IMR-90 (cell line): ENCODE measurements around the gene EIF1B. TPM values are rescaled to one million over a fixed set of nuclear protein-coding genes. Genes with fewer than 3 reads are reported as not detected.

Experiments used
- ATAC-seq: fragments of 200-7000 bp; cut with Tn5 transposase; 2 replicates; pipeline ENCODE4 v1.9.1; 2020; ENCODE audit warnings: low read depth, mild to moderate bottlenecking, moderate library complexity
- BruUV-seq: library from RNA; stranded (reverse); fragments of 400-500 nt; replicated peaks from 2 replicates; lab custom pipeline; 2021; lab: Mats Ljungman, UMichigan
- CTCF ChIA-PET: fragments of 300-600 bp; formaldehyde crosslinking; extraction: SDS; loops from one replicate; lab custom pipeline; 2021; ENCODE audit warnings: antibody characterized with exemption; lab: Yijun Ruan, JAX
- POLR2A ChIA-PET: fragments of 300-600 bp; sonication (Branson Sonifier 250); formaldehyde crosslinking; loops from one replicate; lab custom pipeline; 2022; ENCODE audit warnings: antibody characterized with exemption; ENCODE audit not compliant: unreplicated experiment; lab: Charles Lee
- DNase-seq: peaks from one replicate; pipeline ENCODE4 v3.0.0; 2013
- H2AFZ ChIP-seq: replicated peaks from 2 replicates; pipeline ENCODE3; 2013; ENCODE audit warnings: low read length, mild to moderate bottlenecking; ENCODE audit not compliant: poor library complexity
- H2AK5ac ChIP-seq: 2 replicates; pipeline ENCODE4 v1.6.1; 2013; ENCODE audit warnings: low read depth, low read length, inconsistent platforms
- H2AK9ac ChIP-seq: replicated peaks from 2 replicates; pipeline ENCODE3; 2013; ENCODE audit warnings: mild to moderate bottlenecking, low read depth, low read length, moderate library complexity; ENCODE audit not compliant: poor library complexity
- H2BK120ac ChIP-seq: 2 replicates; pipeline ENCODE4 v1.6.1; 2013; ENCODE audit warnings: low read depth, low read length, inconsistent platforms
- H2BK15ac ChIP-seq: 3 replicates; pipeline ENCODE4 v1.6.1; 2013; ENCODE audit warnings: low read depth, low read length, inconsistent platforms
- H2BK20ac ChIP-seq: 2 replicates; pipeline ENCODE4 v1.6.1; 2013; ENCODE audit warnings: low read depth, mild to moderate bottlenecking, inconsistent platforms, low read length, moderate library complexity
- H2BK5ac ChIP-seq: 2 replicates; pipeline ENCODE4 v1.6.1; 2013; ENCODE audit warnings: mild to moderate bottlenecking, low read depth, low read length, inconsistent platforms; ENCODE audit not compliant: poor library complexity, severe bottlenecking
- H3K14ac ChIP-seq: replicated peaks from 2 replicates; pipeline ENCODE4 v1.6.1; 2013; ENCODE audit warnings: low read depth, low read length, inconsistent platforms
- H3K18ac ChIP-seq: 2 replicates; pipeline ENCODE4 v1.6.1; 2013; ENCODE audit warnings: low read depth, low read length, control low read depth
- H3K23ac ChIP-seq: 2 replicates; pipeline ENCODE4 v1.6.1; 2013; ENCODE audit warnings: low read depth, low read length, inconsistent platforms
- H3K27ac ChIP-seq: 2 replicates; pipeline ENCODE4 v1.5.1; 2013; ENCODE audit warnings: mild to moderate bottlenecking, control low read depth, low read length; ENCODE audit not compliant: insufficient read depth
- H3K27me3 ChIP-seq: 2 replicates; pipeline ENCODE4 v1.6.1; 2013; ENCODE audit warnings: low read length; ENCODE audit not compliant: control insufficient read depth, insufficient read depth
- H3K36me3 ChIP-seq: 2 replicates; pipeline ENCODE4 v1.6.1; 2013; ENCODE audit warnings: low read length, mixed read lengths; ENCODE audit not compliant: control insufficient read depth, insufficient read depth
- H3K4ac ChIP-seq: 2 replicates; pipeline ENCODE4 v1.6.1; 2013; ENCODE audit warnings: low read depth, low read length, inconsistent platforms
- H3K4me1 ChIP-seq: 2 replicates; pipeline ENCODE4 v1.6.1; 2013; ENCODE audit warnings: low read length, mixed read lengths; ENCODE audit not compliant: control insufficient read depth, insufficient read depth
- H3K4me2 ChIP-seq: 2 replicates; pipeline ENCODE4 v1.6.1; 2013; ENCODE audit warnings: low read depth, mild to moderate bottlenecking, control low read depth, low read length, moderate library complexity
- H3K4me3 ChIP-seq: 2 replicates; pipeline ENCODE4 v1.5.1; 2013; ENCODE audit warnings: low read depth, mild to moderate bottlenecking, control low read depth, low read length, moderate library complexity; ENCODE audit not compliant: insufficient read depth
- H3K56ac ChIP-seq: 2 replicates; pipeline ENCODE4 v1.6.1; 2013; ENCODE audit warnings: low read length, inconsistent platforms; ENCODE audit not compliant: insufficient read depth; ENCODE audit errors: extremely low read depth
- H3K79me1 ChIP-seq, 2 experiments: 2 replicates each; pipeline ENCODE4 v1.6.1; 2013; ENCODE audit warnings: low read length in 2 of 2, inconsistent platforms in 1 of 2, low read depth in 1 of 2
- H3K9ac ChIP-seq: 2 replicates; pipeline ENCODE4 v1.6.1; 2013; ENCODE audit warnings: low read depth, low read length, control low read depth
- H3K9me1 ChIP-seq: 2 replicates; pipeline ENCODE4 v1.6.1; 2013; ENCODE audit warnings: low read length, inconsistent platforms; ENCODE audit not compliant: insufficient read depth
- H3K9me3 ChIP-seq: 2 replicates; pipeline ENCODE4 v1.6.1; 2013; ENCODE audit warnings: low read length; ENCODE audit not compliant: control insufficient read depth, insufficient read depth
- H4K20me1 ChIP-seq: 2 replicates; pipeline ENCODE4 v1.6.1; 2013; ENCODE audit warnings: low read length, inconsistent platforms; ENCODE audit not compliant: insufficient read depth
- H4K5ac ChIP-seq: 2 replicates; pipeline ENCODE4 v1.6.1; 2013; ENCODE audit warnings: mild to moderate bottlenecking, low read depth, low read length, control low read depth
- H4K8ac ChIP-seq, 2 experiments: 2 replicates each; pipeline ENCODE4 v1.6.1; 2013; ENCODE audit warnings: low read depth in 2 of 2, low read length in 2 of 2, control low read depth in 1 of 2, inconsistent platforms in 1 of 2
- H4K91ac ChIP-seq: 2 replicates; pipeline ENCODE4 v1.6.1; 2013; ENCODE audit warnings: low read depth, low read length, inconsistent platforms; ENCODE audit not compliant: insufficient read depth
- BHLHE40 ChIP-seq: fragments of 150-350 bp; IDR thresholded peaks from 2 replicates; pipeline ENCODE4 v1.6.1; 2016; ENCODE audit warnings: mild to moderate bottlenecking, low read depth, low read length
- CEBPB ChIP-seq: IDR thresholded peaks from 2 replicates; pipeline ENCODE4 v1.6.1; 2012; ENCODE audit warnings: low read depth, low read length, improper control_type of control experiment
- CHD1 ChIP-seq: IDR thresholded peaks from 2 replicates; pipeline ENCODE4 v1.6.1; 2012; ENCODE audit warnings: low read depth, low read length, improper control_type of control experiment
- CTCF ChIP-seq: conservative IDR thresholded peaks from 2 replicates; pipeline ENCODE4 v1.5.1; 2012; ENCODE audit warnings: mild to moderate bottlenecking, low read depth, low read length, improper control_type of control experiment
- FOS ChIP-seq: fragments of 150-350 bp; IDR thresholded peaks from 2 replicates; pipeline ENCODE4 v1.6.1; 2016; ENCODE audit warnings: low read depth, low read length
- MAZ ChIP-seq: IDR thresholded peaks from 2 replicates; pipeline ENCODE4 v1.6.1; 2012; ENCODE audit warnings: low read depth, mild to moderate bottlenecking, low read length, improper control_type of control experiment, moderate library complexity, borderline replicate concordance
- MXI1 ChIP-seq: IDR thresholded peaks from 2 replicates; pipeline ENCODE4 v1.6.1; 2012; ENCODE audit warnings: low read depth, mild to moderate bottlenecking, low read length, moderate library complexity, borderline replicate concordance
- NFE2L2 ChIP-seq: fragments of 150-350 bp; IDR thresholded peaks from 2 replicates; pipeline ENCODE4 v1.6.1; 2016; ENCODE audit warnings: low read depth, mild to moderate bottlenecking, low read length
- POLR2A ChIP-seq: IDR thresholded peaks from 2 replicates; pipeline ENCODE4 v1.6.1; 2012; ENCODE audit warnings: mild to moderate bottlenecking, low read depth, low read length
- RAD21 ChIP-seq: IDR thresholded peaks from 2 replicates; pipeline ENCODE4 v1.6.1; 2012; ENCODE audit warnings: low read length, improper control_type of control experiment
- RCOR1 ChIP-seq: IDR thresholded peaks from 2 replicates; pipeline ENCODE4 v1.6.1; 2012; ENCODE audit warnings: mild to moderate bottlenecking, low read length, improper control_type of control experiment; ENCODE audit not compliant: insufficient replicate concordance
- SMC3 ChIP-seq: fragments of 150-350 bp; IDR thresholded peaks from 2 replicates; pipeline ENCODE4 v1.6.1; 2016; ENCODE audit warnings: low read depth, mild to moderate bottlenecking, antibody characterized with exemption, low read length, moderate library complexity
- USF2 ChIP-seq: fragments of 150-350 bp; IDR thresholded peaks from 2 replicates; pipeline ENCODE4 v1.6.1; 2017; ENCODE audit warnings: mild to moderate bottlenecking, antibody characterized with exemption, low read length, low read depth
- WGBS, 2 experiments: methylation state at CpG; one replicate each; pipeline versions ENCODE4 v1.1.5 to v1.1.7; 2013; ENCODE audit warnings: missing lambda C conversion rate in 2 of 2; ENCODE audit not compliant: insufficient read length in 1 of 2; ENCODE audit errors: extremely low coverage in 2 of 2; 5-methylcytosine and 5-hydroxymethylcytosine counted together
- dilution Hi-C: fragments of 300-500 bp; cut with HindIII; formaldehyde crosslinking; loops from one replicate; pipeline ENCODE4 v1.14.3; 2018; ENCODE audit warnings: low sequenced_read_pairs; ENCODE audit not compliant: unreplicated experiment
- in situ Hi-C: fragments of 300-500 bp; cut with MboI; formaldehyde crosslinking; loops from 3 replicates; pipeline ENCODE4 v1.14.3; 2019; ENCODE audit warnings: low sequenced_read_pairs, inconsistent platforms, mixed read lengths
- intact Hi-C: fragments of 100-400 bp; cut with micrococcal nuclease; formaldehyde crosslinking; loops from 2 replicates; pipeline ENCODE4 v1.10.0; 2022
- polyA plus RNA-seq, 3 experiments: library from polyadenylated mRNA; depleted of rRNA; stranded (reverse); fragments of >200 nt; gene quantifications; 2 replicates each; pipeline ENCODE4 v1.2.3, GENCODE V29; 2012; ENCODE audit warnings: low replicate concordance in 1 of 3
- total RNA-seq: library from RNA; depleted of rRNA; stranded (reverse); fragments of >200 nt; gene quantifications from 2 replicates; pipeline ENCODE4 v1.2.3, GENCODE V29; 2012

The EIF1B gene
- total and polyA plus RNA-seq, 2 of the 4 experiments (the other 2 are of a cell fraction): 11.3 to 25.9 TPM

- H3K4me3 ChIP-seq: no peak overlapping the region
- H3K9ac ChIP-seq: no peak overlapping the region
- no TSS peak for BruUV-seq
- no peaks in the 10 kb centered on the region for H3K4me1 ChIP-seq
- no peak overlapping the region for H2AK9ac ChIP-seq
- H3K23ac ChIP-seq: no peak overlapping the region
- H2BK15ac ChIP-seq: no peak overlapping the region
- peak overlapping the region; percentile 10 for H2AFZ ChIP-seq
- H3K9me3 ChIP-seq: no peaks in the 10 kb centered on the region
- TF ChIP-seq RCOR1 (no peak), USF2 (no peak), RAD21 (no peak), CHD1 (no peak), CEBPB (no peak), POLR2A (no peak), BHLHE40 (no peak), SMC3 (no peak), MXI1 (no peak), CTCF (no peak), MAZ (no peak), FOS (no peak), NFE2L2 (no peak)
- no peak overlapping the region for H4K91ac ChIP-seq
- H4K5ac ChIP-seq: no peak overlapping the region
- POLR2A ChIA-PET: no interaction called here
- peak overlapping the region in 1 of 2 experiments; percentile 0; a peak in 1 of 4 replicates for H4K8ac ChIP-seq
- H2BK5ac ChIP-seq: no peak overlapping the region
- H3K27ac ChIP-seq: no peak overlapping the region
- CTCF ChIA-PET: interaction anchor here (5.8 kb wide), 1 partner anchor 122 kb away, joined by 55 read pairs; no protein-coding TSS in a partner anchor
- no peak overlapping the region for H3K56ac ChIP-seq
- H4K20me1 ChIP-seq: no peaks in the 10 kb centered on the region
- H3K4me2 ChIP-seq: no peak overlapping the region
- no peaks in the 10 kb centered on the region for H3K27me3 ChIP-seq
- H3K18ac ChIP-seq: no peak overlapping the region
- no peak overlapping the region for H3K4ac ChIP-seq
- ATAC-seq (no peak), DNase-seq (no peak)
- dilution Hi-C loops: no loop called here
- peaks cover 4 to 13% of the 10 kb centered on the region in 2 experiments; a peak in 3 of 4 replicates for H3K79me1 ChIP-seq
- in situ Hi-C loops: no loop called here
- no peak overlapping the region for H2BK20ac ChIP-seq
- no peak overlapping the region for H2BK120ac ChIP-seq
- peaks cover 12% of the 10 kb centered on the region for H3K36me3 ChIP-seq
- intact Hi-C loops: loop anchor here (5.0 to 10.0 kb wide), 2 partner anchors 138 to 679 kb away; no protein-coding TSS in a partner anchor
- WGBS, 2 experiments: no CpG with 5 or more reads among the region's 8 CpGs
- no peak overlapping the region for H2AK5ac ChIP-seq
- H3K9me1 ChIP-seq: peaks cover 5% of the 10 kb centered on the region; the same call in 1 of the 2 replicates
- no peak overlapping the region for H3K14ac ChIP-seq
Observed at GRCh38 chr3:40313975-40314860, 4.7 kb downstream of the EIF1B start.
